NCI-H69 (cell line): Measurements from ENCODE around the gene EAPP.
"Not testable (repeated sequence)": the region's sequence is repeated elsewhere in the genome, so short reads cannot be mapped to it uniquely, and the experiment has no call there.

Experiments
- DNase-seq: peaks from one replicate; lab custom pipeline; 2025; lab: John Stamatoyannopoulos, UW

The EAPP gene

GRCh38 chr14:34538096-34538495 lies 1.4 kb downstream of the EAPP start:
- not testable (repeated sequence) for DNase-seq

GRCh38 chr14:34537677-34538009 lies 1.9 kb downstream of the EAPP start:
- DNase-seq = no peak

DNA sequence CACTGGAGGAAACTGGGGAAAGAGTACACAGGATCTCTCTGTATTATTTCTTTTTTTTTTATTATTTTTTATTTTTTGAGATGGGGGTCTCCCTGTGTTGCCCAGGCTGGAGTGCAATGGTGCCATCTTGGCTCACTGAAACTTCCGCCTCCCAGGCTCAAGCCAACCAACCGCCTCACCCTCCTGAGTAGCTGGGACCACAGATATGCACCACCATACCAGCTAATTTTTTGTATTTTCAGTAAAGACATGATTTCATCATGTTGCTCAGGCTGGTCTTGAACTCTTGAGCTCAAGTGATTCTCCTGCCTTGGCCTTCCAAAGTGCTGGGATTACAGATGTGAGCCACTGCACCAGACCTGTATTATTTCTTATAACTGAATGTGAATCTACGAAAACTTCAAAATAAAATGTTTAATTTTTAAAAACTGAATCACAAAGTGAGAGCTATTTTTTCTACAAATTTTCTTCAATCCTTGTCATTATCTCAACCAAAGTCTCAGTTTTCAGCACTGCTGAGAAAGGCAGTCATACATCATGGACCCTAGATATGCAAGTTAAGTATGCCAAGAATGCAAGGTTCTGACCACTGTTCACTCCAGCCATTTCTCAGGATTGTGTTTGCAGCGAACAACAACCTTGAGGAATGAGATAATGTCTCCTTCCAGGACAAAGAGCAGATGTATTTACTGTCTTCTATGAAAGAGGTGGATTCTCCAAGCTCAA lies 2.4 kb downstream of the EAPP start:
- DNase-seq = no peak

- DNase-seq = no peak
These were observed 11.9 kb downstream of the EAPP start for GRCh38 chr14:34527591-34527990.

DNA sequence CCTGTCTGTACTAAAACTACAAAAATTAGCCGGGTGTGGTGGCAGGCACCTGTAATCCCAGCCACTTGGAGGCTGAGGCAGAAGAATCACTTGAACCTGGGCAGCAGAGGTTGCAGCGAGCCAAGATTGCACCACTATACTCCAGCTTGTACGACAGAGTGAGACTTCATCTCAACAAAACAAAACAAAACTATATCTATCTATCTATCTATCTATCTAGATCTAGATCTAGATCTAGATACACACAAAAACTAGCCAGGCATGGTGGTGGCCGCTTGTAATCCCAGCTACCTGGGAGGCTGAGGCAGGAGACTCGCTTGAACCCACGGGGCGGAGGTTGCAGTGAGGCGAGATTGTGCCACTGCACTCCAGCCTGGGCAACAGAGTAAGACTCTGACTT lies 15.3 kb downstream of the EAPP start:
- DNase-seq = not testable (repeated sequence)

DNA sequence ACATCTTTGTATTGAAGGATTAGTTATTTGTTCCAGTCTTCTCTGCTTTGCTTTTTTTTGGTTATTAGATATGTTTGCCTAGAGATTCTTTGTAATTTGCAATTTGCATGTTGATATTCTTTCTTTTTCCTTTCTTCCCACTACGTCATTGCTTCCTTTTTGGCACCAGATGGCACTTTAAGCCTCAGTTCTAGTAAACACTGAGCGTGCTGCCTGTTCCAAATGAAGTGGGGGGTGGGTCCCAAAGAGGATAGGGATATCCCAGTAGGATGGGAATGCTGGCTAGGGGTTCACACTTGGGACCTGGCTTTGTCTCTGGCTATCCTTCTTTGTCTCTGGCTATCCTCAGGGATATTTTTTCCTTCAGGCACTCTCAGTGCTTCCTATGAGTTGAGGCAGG lies 17.0 kb downstream of the EAPP start:
- DNase-seq = no peak

GRCh38 chr14:34521071-34521470 lies 18.4 kb downstream of the EAPP start:
- DNase-seq = not testable (repeated sequence)

GRCh38 chr14:34520304-34520970 lies 19.1 kb downstream of the EAPP start:
- DNase-seq = not testable (repeated sequence)

DNA sequence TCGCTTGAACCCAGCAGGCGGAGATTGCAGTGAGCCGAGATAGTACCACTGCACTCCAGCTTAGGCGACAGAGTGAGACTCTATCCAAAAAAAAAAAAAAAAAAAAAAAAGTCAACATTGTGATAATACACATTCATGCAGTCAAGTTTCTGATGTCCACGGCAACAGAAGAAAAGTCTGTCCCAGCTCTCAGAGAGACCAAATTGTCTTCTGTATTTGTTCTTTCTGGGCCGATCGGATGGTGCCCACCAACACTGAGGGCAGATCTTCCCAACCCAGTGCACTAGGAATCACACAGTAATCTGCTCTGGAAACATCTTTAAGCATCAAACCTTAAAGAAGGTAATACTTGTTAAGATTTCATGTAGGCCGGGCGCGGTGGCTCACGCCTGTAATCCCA lies 31.6 kb downstream of the EAPP start:
- no peak for DNase-seq

- DNase-seq = no peak
These were observed 32.0 kb downstream of the EAPP start for GRCh38 chr14:34507459-34507858.

GRCh38 chr14:34505124-34505491 lies 34.4 kb downstream of the EAPP start:
- not testable (repeated sequence) for DNase-seq

- DNase-seq = not testable (repeated sequence)
These were observed 35.5 kb downstream of the EAPP start for GRCh38 chr14:34504027-34504426.

- no peak for DNase-seq
These were observed 36.8 kb downstream of the EAPP start for GRCh38 chr14:34502545-34503225.

GRCh38 chr14:34502001-34502400 lies 37.5 kb downstream of the EAPP start:
- no peak for DNase-seq

- no peak for DNase-seq
These were observed 38.4 kb downstream of the EAPP start for GRCh38 chr14:34501004-34501580.

GRCh38 chr14:34498684-34499412 lies 40.7 kb downstream of the EAPP start:
- peak; percentile 71 for DNase-seq

- peak; percentile 13 for DNase-seq
These were observed 42.6 kb downstream of the EAPP start for GRCh38 chr14:34496679-34497513.

DNA sequence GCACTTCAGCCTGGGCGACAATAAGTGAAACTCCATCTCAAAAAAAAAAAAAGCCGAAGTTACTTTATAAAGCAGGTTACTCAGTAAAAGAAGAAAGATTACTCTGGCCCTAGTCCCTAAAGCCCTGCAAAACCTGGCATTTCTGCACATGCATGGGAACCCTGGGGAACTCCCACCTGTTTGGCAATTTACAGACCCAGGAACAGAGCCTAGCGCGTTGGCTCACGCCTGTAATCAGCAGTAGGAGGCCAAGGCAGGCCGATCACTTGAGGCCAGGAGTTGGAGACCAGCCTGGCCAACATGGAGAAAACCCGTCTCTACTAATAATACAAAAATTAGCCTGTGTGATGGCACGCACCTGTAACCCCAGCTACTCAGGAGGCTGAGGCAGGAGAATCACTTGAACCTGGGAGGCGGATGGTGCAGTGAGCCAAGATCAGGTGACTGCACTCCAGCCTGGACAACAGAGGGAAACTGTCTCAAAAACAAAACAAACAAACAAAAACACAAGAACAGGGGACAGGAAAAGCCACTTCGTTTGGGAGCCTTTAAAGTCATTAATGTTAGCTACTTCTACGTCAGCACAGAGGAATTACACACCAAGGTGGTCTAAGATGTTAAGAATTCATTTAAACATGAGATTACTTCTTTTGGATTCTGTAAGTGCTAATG lies 43.4 kb downstream of the EAPP start:
- no peak for DNase-seq

- no peak for DNase-seq
These were observed 50.2 kb downstream of the EAPP start for GRCh38 chr14:34489324-34489723.

DNA sequence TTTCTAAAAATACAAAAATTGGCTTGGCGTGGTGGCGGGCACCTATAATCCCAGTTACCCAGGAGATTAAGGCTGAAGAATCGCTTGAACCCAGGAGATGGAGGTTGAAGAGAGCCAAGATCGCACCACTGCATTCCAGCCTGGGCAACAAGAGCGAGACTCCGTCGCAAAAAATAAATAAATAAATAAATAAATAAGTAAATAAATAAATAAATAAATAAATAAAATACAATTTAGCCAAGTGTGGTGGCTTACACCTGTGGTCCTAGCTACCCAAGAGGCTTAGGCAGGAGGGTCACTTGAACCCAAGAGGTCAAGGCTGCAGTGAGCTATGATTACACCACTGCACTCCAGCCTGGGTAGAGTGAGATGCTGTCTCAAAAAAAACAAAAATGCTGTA lies 51.0 kb downstream of the EAPP start:
- DNase-seq = no peak

DNA sequence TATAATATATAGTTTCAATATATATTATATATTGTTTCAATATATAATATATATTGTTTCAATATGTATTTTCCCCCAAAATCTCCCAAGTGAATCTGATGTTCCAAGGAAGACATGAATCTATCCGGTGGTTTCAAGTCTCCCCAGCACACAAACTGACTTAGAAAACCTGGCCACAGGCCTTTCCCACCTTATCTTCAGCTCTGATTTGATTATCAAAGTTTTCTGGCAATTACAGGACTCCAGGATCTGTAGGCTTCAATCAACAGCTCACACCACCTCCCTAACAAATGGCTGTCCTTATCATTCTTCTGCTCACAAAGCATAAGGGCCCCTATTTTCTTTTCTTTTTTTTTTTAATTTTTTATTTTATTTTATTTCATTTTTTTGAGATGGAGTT lies 54.8 kb downstream of the EAPP start:
- no peak for DNase-seq
